Astrocyte of the hippocampus (primary cell): ENCODE data around the gene RASGEF1B.

ENCODE experiments used
- DNase-seq: peaks from one replicate; pipeline ENCODE4 v3.0.0; 2011; ENCODE audit warnings: low read depth, low spot score

Gene RASGEF1B

GRCh38 chr4:81399306-81400086 is 72.2 kb downstream of the RASGEF1B start:
- no peak for DNase-seq

DNA sequence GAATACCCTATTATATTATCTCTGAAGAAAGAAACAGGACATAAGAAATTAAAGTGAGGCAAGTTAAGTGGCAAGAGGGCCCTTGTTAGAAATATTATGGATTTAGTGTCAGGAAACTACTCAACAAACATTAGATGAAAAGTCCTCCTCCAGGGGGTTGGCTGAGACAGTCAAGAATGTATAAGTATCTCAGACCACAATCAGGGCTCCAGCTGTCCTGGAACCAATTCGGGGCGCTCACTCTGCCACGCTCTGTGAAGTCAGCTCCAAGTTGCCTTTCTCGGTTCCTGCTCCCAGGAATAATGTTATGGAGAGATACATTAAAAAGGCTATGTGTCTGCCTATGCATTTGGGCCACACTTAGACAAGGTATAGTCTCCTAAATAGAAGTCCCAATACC is 73.3 kb downstream of the RASGEF1B start:
- DNase-seq = no peak

- DNase-seq = no peak
These were observed 74.1 kb downstream of the RASGEF1B start for GRCh38 chr4:81397635-81398034.

- DNase-seq = no peak
These were observed 76.5 kb downstream of the RASGEF1B start for GRCh38 chr4:81395239-81395638.

- no peak for DNase-seq
These were observed 79.5 kb downstream of the RASGEF1B start for GRCh38 chr4:81392164-81392563.

GRCh38 chr4:81389720-81390119 is 82.0 kb downstream of the RASGEF1B start:
- DNase-seq = no peak

- DNase-seq = no peak
These were observed 91.3 kb downstream of the RASGEF1B start for GRCh38 chr4:81380437-81380836.

GRCh38 chr4:81378386-81378785 is 93.3 kb downstream of the RASGEF1B start:
- DNase-seq = no peak

- no peak for DNase-seq
These were observed 94.5 kb downstream of the RASGEF1B start for GRCh38 chr4:81377191-81377590.

DNA sequence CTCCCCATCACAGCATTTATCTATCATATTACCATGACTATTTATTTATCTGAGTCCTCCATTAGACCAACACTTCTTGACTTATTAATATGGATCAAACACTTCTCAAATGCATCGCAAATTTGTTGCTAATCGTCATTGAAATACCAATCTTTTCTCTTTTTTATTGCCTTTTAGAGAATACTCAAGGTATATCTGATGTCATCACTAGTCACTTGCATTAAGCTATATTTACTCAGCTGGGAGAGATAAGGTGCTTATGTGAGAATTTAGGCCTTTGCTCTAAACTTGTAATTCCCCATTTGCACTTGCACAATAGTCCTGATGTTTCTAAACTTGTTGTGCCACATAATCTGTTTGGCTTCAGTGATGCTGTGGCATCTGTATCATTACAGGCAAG is 95.0 kb downstream of the RASGEF1B start:
- DNase-seq = no peak
